HG03378 (cell line): ENCODE results near the gene GNG7.

Source experiments
- ATAC-seq: cut with Tn5 transposase; IDR thresholded peaks from one replicate; pipeline ENCODE4 v1.9.1; 2021; ENCODE audit warnings: mild to moderate bottlenecking, moderate library complexity; ENCODE audit not compliant: unreplicated experiment

GNG7 gene

GRCh38 chr19:2726904-2727639, 24.6 kb upstream of the GNG7 start:
- ATAC-seq: no peak

- ATAC-seq: no peak
These were observed 23.8 kb upstream of the GNG7 start for GRCh38 chr19:2726160-2726855.

- ATAC-seq: no peak
These were observed 21.7 kb upstream of the GNG7 start for GRCh38 chr19:2724148-2724557.

- no peak for ATAC-seq
These were observed 21.3 kb upstream of the GNG7 start for GRCh38 chr19:2723747-2724146.

GRCh38 chr19:2723345-2723715, 20.8 kb upstream of the GNG7 start:
- ATAC-seq: no peak

- no peak for ATAC-seq
These were observed 20.2 kb upstream of the GNG7 start for GRCh38 chr19:2722541-2723344.

- no peak for ATAC-seq
These were observed 19.4 kb upstream of the GNG7 start for GRCh38 chr19:2721570-2722540.

GRCh38 chr19:2720777-2721569, 18.5 kb upstream of the GNG7 start, which contains the start of gene DIRAS1:
Gene DIRAS1 (minus strand): TSS chr19:2721372. CDS start chr19:2717806, 3,566 bp downstream.
- ATAC-seq: no peak

GRCh38 chr19:2719920-2720776, 17.7 kb upstream of the GNG7 start:
- ATAC-seq: no peak

- ATAC-seq: no peak
These were observed 16.8 kb upstream of the GNG7 start for GRCh38 chr19:2719232-2719735.

GRCh38 chr19:2717638-2718541, 15.4 kb upstream of the GNG7 start:
- no peak for ATAC-seq

GRCh38 chr19:2716722-2717637, 14.5 kb upstream of the GNG7 start:
- ATAC-seq: no peak

- no peak for ATAC-seq
These were observed 13.8 kb upstream of the GNG7 start for GRCh38 chr19:2716275-2716650.

- ATAC-seq: no peak
These were observed 13.2 kb upstream of the GNG7 start for GRCh38 chr19:2715470-2716274.

GRCh38 chr19:2714531-2715269, 12.2 kb upstream of the GNG7 start:
- ATAC-seq: no peak
